Mucosa of rectum (tissue), 2 donors: ENCODE data around the gene VAC14.

ENCODE experiments used
- H3K27ac ChIP-seq, 2 donors: one replicate each; pipeline ENCODE4 v1.7.0; 2013; ENCODE audit warnings: inconsistent platforms in 2 of 2, low read depth in 2 of 2, low read length in 2 of 2
- H3K27me3 ChIP-seq, 2 donors: one replicate each; pipeline ENCODE4 v1.7.0; 2013; ENCODE audit warnings: low read length in 2 of 2; ENCODE audit not compliant: control insufficient read depth in 2 of 2, insufficient read depth in 2 of 2
- H3K36me3 ChIP-seq, 2 donors: one replicate each; pipeline ENCODE4 v1.7.0; 2013; ENCODE audit warnings: low read length in 2 of 2; ENCODE audit not compliant: control insufficient read depth in 2 of 2, insufficient read depth in 2 of 2
- H3K4me1 ChIP-seq, 2 donors: one replicate each; pipeline ENCODE4 v1.7.0; 2013; ENCODE audit warnings: low read length in 2 of 2, mild to moderate bottlenecking in 1 of 2; ENCODE audit not compliant: control insufficient read depth in 2 of 2, insufficient read depth in 2 of 2
- H3K4me3 ChIP-seq, 2 donors: one replicate each; pipeline ENCODE4 v1.7.0; 2013; ENCODE audit warnings: low read length in 2 of 2
- H3K9ac ChIP-seq, 2 donors: one replicate each; pipeline ENCODE4 v1.7.0; 2013; ENCODE audit warnings: low read length in 2 of 2, low read depth in 1 of 2, mild to moderate bottlenecking in 1 of 2
- H3K9me3 ChIP-seq, 2 donors: one replicate each; pipeline ENCODE4 v1.7.0; 2013; ENCODE audit warnings: low read length in 2 of 2; ENCODE audit not compliant: control insufficient read depth in 2 of 2
- donor health status: healthy.
- donor health status: Normal muscosa, but diverticular disease.

Gene VAC14

GRCh38 chr16:70803319-70803718 is 2.4 kb upstream of the VAC14 start:
- H3K4me1 ChIP-seq = peaks cover 8 to 9% of the 10 kb centered on the region in 2 donors
- no peak overlapping the region for H3K4me3 ChIP-seq
- H3K9ac ChIP-seq = no peak overlapping the region
- no peak overlapping the region for H3K27ac ChIP-seq
- no peaks in the 10 kb centered on the region for H3K9me3 ChIP-seq
- peaks cover 0 to 3% of the 10 kb centered on the region in 2 donors for H3K36me3 ChIP-seq
- H3K27me3 ChIP-seq = no peaks in the 10 kb centered on the region

- H3K4me1 ChIP-seq = peaks cover 8 to 9% of the 10 kb centered on the region in 2 donors
- no peak overlapping the region for H3K27ac ChIP-seq
- peaks cover 0 to 5% of the 10 kb centered on the region in 2 donors for H3K36me3 ChIP-seq
- no peaks in the 10 kb centered on the region for H3K27me3 ChIP-seq
- no peak overlapping the region for H3K9ac ChIP-seq
- H3K4me3 ChIP-seq = peak overlapping the region; percentile 81 to 92
- no peaks in the 10 kb centered on the region for H3K9me3 ChIP-seq
These were observed 653 bp upstream of the VAC14 start for GRCh38 chr16:70801611-70802010.

- peak overlapping the region in 1 of 2 donors; percentile 33 for H3K27ac ChIP-seq
These were observed 647 bp downstream of the VAC14 start for GRCh38 chr16:70800311-70800710.

DNA sequence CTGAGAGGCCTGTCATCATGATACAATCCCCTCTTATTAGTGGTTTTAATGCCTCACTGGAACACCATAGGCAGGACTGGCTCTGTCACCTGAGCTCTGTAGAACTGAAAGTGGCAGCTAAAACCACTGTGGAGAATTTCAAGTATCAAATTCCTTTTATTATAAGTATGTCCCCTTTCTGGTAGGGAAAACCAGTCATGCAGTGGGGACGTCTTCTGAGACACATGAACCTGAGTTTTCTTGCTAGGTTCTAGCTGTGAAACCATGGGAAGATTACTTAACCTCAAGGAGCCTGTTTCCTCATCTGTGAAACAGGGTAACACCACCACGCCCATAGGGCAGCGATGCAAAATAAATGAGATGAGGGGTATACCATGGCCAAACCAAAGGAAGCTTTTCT is 4.7 kb downstream of the VAC14 start:
- H3K4me3 ChIP-seq = no peak overlapping the region
- peaks cover 0 to 5% of the 10 kb centered on the region in 2 donors for H3K36me3 ChIP-seq
- H3K9ac ChIP-seq = no peak overlapping the region
- H3K4me1 ChIP-seq = peaks cover 7 to 9% of the 10 kb centered on the region in 2 donors
- H3K9me3 ChIP-seq = no peaks in the 10 kb centered on the region
- H3K27ac ChIP-seq = no peak overlapping the region
- H3K27me3 ChIP-seq = no peaks in the 10 kb centered on the region

More at GRCh38 chr16:70800311-70800710, 647 bp downstream of the VAC14 start:
- Histone ChIP-seq H3K4me3 (peak overlapping the region; percentile 81 to 92), H3K9ac (peak overlapping the region; percentile 76 to 77), H3K9me3 (no peaks in the 10 kb centered on the region), H3K4me1 (peaks cover 8 to 9% of the 10 kb centered on the region in 2 donors), H3K36me3 (peaks cover 0 to 5% of the 10 kb centered on the region in 2 donors), H3K27me3 (no peaks in the 10 kb centered on the region)

- peaks cover 0 to 5% of the 10 kb centered on the region in 2 donors for H3K36me3 ChIP-seq
- no peaks in the 10 kb centered on the region for H3K9me3 ChIP-seq
- no peaks in the 10 kb centered on the region for H3K27me3 ChIP-seq
- H3K4me1 ChIP-seq = peaks cover 3 to 6% of the 10 kb centered on the region in 2 donors
- H3K9ac ChIP-seq = no peak overlapping the region
- no peak overlapping the region for H3K27ac ChIP-seq
- no peak overlapping the region for H3K4me3 ChIP-seq
These were observed 5.6 kb downstream of the VAC14 start for GRCh38 chr16:70795296-70795912.

- H3K27ac ChIP-seq = peak overlapping the region in 1 of 2 donors; percentile 20
- H3K36me3 ChIP-seq = peaks cover 0 to 5% of the 10 kb centered on the region in 2 donors
- no peaks in the 10 kb centered on the region for H3K9me3 ChIP-seq
- H3K9ac ChIP-seq = peak overlapping the region in 1 of 2 donors; percentile 14
- no peaks in the 10 kb centered on the region for H3K27me3 ChIP-seq
- H3K4me1 ChIP-seq = no peaks in the 10 kb centered on the region
- no peak overlapping the region for H3K4me3 ChIP-seq
These were observed 7.0 kb downstream of the VAC14 start for GRCh38 chr16:70793851-70794502.

DNA sequence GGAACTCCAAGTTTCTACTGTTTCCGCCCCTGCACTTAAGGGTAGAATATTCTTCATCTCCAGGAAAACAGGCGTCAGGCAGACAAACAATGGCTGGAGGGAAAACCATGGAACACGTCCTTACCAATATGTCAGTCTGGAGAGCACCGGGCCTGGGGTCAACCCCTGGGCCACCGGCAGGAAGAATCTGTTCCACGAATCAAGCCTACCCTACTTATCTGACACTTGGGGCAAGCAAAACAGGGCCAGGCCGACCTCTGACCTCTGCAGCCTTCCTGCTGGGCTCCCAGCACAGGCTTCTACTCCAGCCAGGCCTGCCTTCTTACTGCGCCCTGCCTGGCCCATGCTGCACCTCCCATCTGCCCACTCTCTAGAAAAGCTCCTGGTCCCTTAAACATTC is 10.1 kb downstream of the VAC14 start:
- Histone ChIP-seq H3K27me3 (no peaks in the 10 kb centered on the region), H3K4me1 (no peaks in the 10 kb centered on the region), H3K4me3 (no peak overlapping the region), H3K9ac (no peak overlapping the region), H3K9me3 (no peaks in the 10 kb centered on the region), H3K27ac (no peak overlapping the region), H3K36me3 (peaks cover 5 to 9% of the 10 kb centered on the region in 2 donors)

DNA sequence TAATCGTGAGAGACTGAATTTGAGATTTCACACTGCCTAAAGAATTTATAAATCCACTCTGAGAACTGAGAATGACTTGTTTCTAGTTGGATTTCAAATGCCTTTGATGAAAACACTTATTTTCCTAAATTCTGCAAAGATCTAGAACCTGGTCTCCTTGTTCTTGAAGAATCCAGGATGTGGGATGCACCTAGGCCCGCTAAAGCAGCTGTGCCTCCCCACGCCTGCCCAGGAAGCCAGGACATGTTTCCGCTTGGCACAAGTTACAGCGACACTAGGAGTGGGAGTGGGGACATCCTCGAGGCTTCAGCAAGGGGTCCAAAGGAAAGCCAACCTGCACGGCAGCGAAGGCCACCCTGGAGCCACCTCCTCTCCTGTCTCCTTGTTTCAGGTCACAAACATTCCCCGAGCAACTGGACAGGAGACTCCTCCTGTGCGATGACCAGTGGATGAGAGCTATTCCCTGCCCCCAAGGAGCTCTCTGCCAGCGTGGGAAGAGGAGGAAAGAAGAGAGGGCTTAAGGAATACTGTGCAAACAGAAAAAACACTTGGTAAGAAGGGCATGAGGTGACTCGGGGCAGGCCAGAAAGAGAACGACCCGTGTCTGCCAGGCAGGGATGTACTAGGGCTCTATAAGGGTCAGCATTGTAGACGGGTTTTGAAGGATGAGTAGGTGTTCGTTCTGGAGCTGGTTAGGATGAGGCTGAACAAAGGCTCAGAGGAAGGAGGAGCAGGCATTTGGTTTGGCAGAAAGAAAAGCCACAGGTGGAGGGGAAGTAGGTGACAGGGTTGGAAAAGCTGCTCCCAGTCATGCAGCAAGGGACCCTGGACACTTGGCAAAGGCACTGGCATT is 11.1 kb downstream of the VAC14 start:
- Histone ChIP-seq H3K27ac (no peak overlapping the region), H3K4me1 (no peaks in the 10 kb centered on the region), H3K9me3 (no peaks in the 10 kb centered on the region), H3K4me3 (no peak overlapping the region), H3K9ac (no peak overlapping the region), H3K27me3 (no peaks in the 10 kb centered on the region), H3K36me3 (peaks cover 15 to 18% of the 10 kb centered on the region in 2 donors)

- Histone ChIP-seq H3K27me3 (no peaks in the 10 kb centered on the region), H3K27ac (peak overlapping the region in 1 of 2 donors; percentile 6), H3K4me1 (no peaks in the 10 kb centered on the region), H3K4me3 (no peak overlapping the region), H3K9me3 (no peaks in the 10 kb centered on the region), H3K9ac (no peak overlapping the region), H3K36me3 (peaks cover 24% of the 10 kb centered on the region in 2 donors)
These were observed 12.0 kb downstream of the VAC14 start for GRCh38 chr16:70788668-70789594.
